Measurements from ENCODE around the gene C11orf16. TPM values are rescaled to one million over a fixed set of nuclear protein-coding genes. Genes with fewer than 3 reads are reported as not detected.

The C11orf16 gene
- polyA plus RNA-seq, 4 donors, result 0.04 TPM; not detected in 3

Other genes with a start within 250 kb of the C11orf16 start
- 10 to 100 TPM; 11.6 to 24.4 (median 15.1) TPM for gene AKIP1, start 21.8 kb downstream of the C11orf16 start, polyA plus RNA-seq
- gene ASCL3, start 10.1 kb upstream of the C11orf16 start, polyA plus RNA-seq, result under 1 TPM in 1 of 4 donors, not detected in 3; 0.16 TPM
- gene TMEM9B, start 31.5 kb upstream of the C11orf16 start, polyA plus RNA-seq, result 10 to 100 TPM; 31.3 to 70.3 (median 45.5) TPM
- gene NRIP3, start 71.1 kb upstream of the C11orf16 start, polyA plus RNA-seq, result under 1 TPM in 2 of 4 donors, not detected in 2; 0.21 to 0.70 TPM
- gene SCUBE2, start 158.7 kb upstream of the C11orf16 start, polyA plus RNA-seq, result 1 to 10 TPM in 2 of 4 donors, under 1 TPM in 1, not detected in 1; under 0.01 to 8.8 (median 4.9) TPM